Activated naive CD4-positive, alpha-beta T cell treated with anti-CD3 and anti-CD28 coated beads, Interleukin-2, amount 50 U/mL, for 24 hours (primary cell): Measurements from ENCODE around the gene ZPBP2.
"Not testable (repeated sequence)": the region's sequence is repeated elsewhere in the genome, so short reads cannot be mapped to it uniquely, and the experiment has no call there.

Experiments used
- H3K27ac Mint-ChIP-seq: one replicate; pipeline ENCODE4 v1.8.0; 2021; ENCODE audit warnings: mild to moderate bottlenecking, mixed read lengths
- H3K27me3 Mint-ChIP-seq: one replicate; pipeline ENCODE4 v1.8.0; 2021; ENCODE audit warnings: mixed read lengths
- H3K36me3 Mint-ChIP-seq: one replicate; pipeline ENCODE4 v1.8.0; 2021; ENCODE audit warnings: mixed read lengths
- H3K4me1 Mint-ChIP-seq: one replicate; pipeline ENCODE4 v1.8.0; 2021; ENCODE audit warnings: mixed read lengths
- H3K4me3 Mint-ChIP-seq: one replicate; pipeline ENCODE4 v1.8.0; 2021; ENCODE audit warnings: mild to moderate bottlenecking, mixed read lengths
- H3K9me3 Mint-ChIP-seq: one replicate; pipeline ENCODE4 v1.8.0; 2021; ENCODE audit warnings: mixed read lengths

ZPBP2 gene

GRCh38 chr17:39845052-39845846 lies 22.8 kb upstream of the ZPBP2 start:
- peak overlapping the region; percentile 11 for H3K4me3 Mint-ChIP-seq
- peak overlapping the region; percentile 55 for H3K27ac Mint-ChIP-seq
- no peaks in the 10 kb centered on the region for H3K27me3 Mint-ChIP-seq
- peaks cover 16% of the 10 kb centered on the region for H3K36me3 Mint-ChIP-seq
- no peaks in the 10 kb centered on the region for H3K9me3 Mint-ChIP-seq
- H3K4me1 Mint-ChIP-seq = peaks cover 90% of the 10 kb centered on the region

GRCh38 chr17:39846205-39846604 lies 21.8 kb upstream of the ZPBP2 start:
- H3K27me3 Mint-ChIP-seq = no peaks in the 10 kb centered on the region
- peak overlapping the region; percentile 87 for H3K27ac Mint-ChIP-seq
- H3K9me3 Mint-ChIP-seq = no peaks in the 10 kb centered on the region
- H3K4me1 Mint-ChIP-seq = peaks cover 83% of the 10 kb centered on the region
- peak overlapping the region; percentile 33 for H3K4me3 Mint-ChIP-seq
- peaks cover 10% of the 10 kb centered on the region for H3K36me3 Mint-ChIP-seq

DNA sequence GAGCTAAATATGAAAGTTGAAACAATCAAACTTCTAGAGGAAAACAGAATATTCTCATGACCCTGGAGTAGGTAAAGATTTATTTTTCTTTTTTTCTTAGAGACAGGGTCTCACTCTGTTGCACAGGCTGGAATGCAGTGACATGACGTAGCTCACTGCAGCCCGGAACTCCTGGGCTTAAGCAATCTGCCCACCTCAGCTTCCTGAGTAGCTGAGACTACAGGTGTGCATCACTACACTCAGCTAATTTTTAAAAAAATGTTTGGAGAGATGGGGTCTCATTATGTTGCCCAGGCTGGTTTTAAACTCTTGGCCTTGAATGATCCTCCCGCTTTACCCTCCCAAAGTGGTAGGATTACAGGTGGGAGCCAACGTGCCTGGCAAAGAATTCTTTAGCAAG lies 19.4 kb upstream of the ZPBP2 start:
- Mint-ChIP-seq H3K4me3 (peak overlapping the region; percentile 45), H3K27me3 (no peaks in the 10 kb centered on the region), H3K27ac (peak overlapping the region; percentile 57), H3K36me3 (peaks cover 7% of the 10 kb centered on the region), H3K4me1 (peaks cover 81% of the 10 kb centered on the region), H3K9me3 (no peaks in the 10 kb centered on the region)

DNA sequence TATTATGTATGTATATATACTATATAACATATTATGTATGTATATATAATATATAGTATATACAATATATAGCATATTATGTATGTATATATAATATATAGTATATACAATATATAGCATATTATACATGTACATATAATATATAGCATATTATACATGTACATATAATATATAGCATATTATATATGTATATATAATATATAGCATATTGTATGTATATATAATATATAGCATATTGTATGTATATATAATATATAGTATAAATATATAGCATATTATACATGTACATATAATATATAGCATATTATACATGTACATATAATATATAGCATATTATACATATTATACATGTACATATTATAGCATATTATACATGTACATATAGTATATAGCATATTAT lies 17.8 kb upstream of the ZPBP2 start:
- not testable (repeated sequence) for H3K27me3 Mint-ChIP-seq, H3K27ac Mint-ChIP-seq, H3K9me3 Mint-ChIP-seq, H3K4me3 Mint-ChIP-seq
- Mint-ChIP-seq H3K4me1 (peaks cover 79% of the 10 kb centered on the region), H3K36me3 (peaks cover 10% of the 10 kb centered on the region)

- Mint-ChIP-seq H3K36me3 (peaks cover 6% of the 10 kb centered on the region), H3K4me1 (peaks cover 71% of the 10 kb centered on the region)
Observed at GRCh38 chr17:39852239-39852638, 15.8 kb upstream of the ZPBP2 start.

DNA sequence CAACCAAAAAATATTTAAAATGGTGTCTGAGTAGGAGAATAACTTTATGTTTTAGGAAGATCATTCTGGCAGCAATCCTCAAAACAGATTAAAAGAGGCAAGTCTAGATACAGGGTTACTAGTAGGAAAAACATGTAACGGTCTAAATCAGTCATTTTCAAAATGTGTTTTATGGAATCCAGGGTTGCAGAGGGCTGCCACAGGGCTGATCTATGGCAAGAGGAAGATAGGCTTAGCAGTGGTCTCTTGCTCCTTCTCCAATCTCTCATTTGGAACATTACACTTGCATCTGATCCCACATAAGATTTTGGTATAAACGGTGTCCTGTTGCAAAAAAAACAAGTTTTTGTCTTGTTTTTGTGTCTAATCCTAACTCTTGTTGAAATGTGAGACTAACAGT lies 13.1 kb upstream of the ZPBP2 start:
- H3K9me3 Mint-ChIP-seq = no peaks in the 10 kb centered on the region
- peak overlapping the region; percentile 38 for H3K27ac Mint-ChIP-seq
- H3K4me1 Mint-ChIP-seq = peaks cover 66% of the 10 kb centered on the region
- H3K36me3 Mint-ChIP-seq = peaks cover 7% of the 10 kb centered on the region
- H3K27me3 Mint-ChIP-seq = no peaks in the 10 kb centered on the region
- H3K4me3 Mint-ChIP-seq = peak overlapping the region; percentile 6

More at GRCh38 chr17:39852239-39852638, 15.8 kb upstream of the ZPBP2 start:
- Mint-ChIP-seq H3K27ac (peak overlapping the region; percentile 43), H3K9me3 (no peaks in the 10 kb centered on the region), H3K27me3 (no peaks in the 10 kb centered on the region), H3K4me3 (peak overlapping the region; percentile 31)

GRCh38 chr17:39855911-39856649 lies 11.9 kb upstream of the ZPBP2 start:
- not testable (repeated sequence) for H3K36me3 Mint-ChIP-seq, H3K9me3 Mint-ChIP-seq, H3K27me3 Mint-ChIP-seq, H3K4me3 Mint-ChIP-seq, H3K27ac Mint-ChIP-seq
- H3K4me1 Mint-ChIP-seq = peaks cover 74% of the 10 kb centered on the region

GRCh38 chr17:39861235-39861634 lies 6.8 kb upstream of the ZPBP2 start:
- Mint-ChIP-seq H3K27ac (peak overlapping the region; percentile 57), H3K9me3 (peaks cover 2% of the 10 kb centered on the region), H3K27me3 (no peaks in the 10 kb centered on the region)

GRCh38 chr17:39863244-39863917 lies 4.6 kb upstream of the ZPBP2 start:
- peaks cover 5% of the 10 kb centered on the region for H3K9me3 Mint-ChIP-seq
- no peaks in the 10 kb centered on the region for H3K27me3 Mint-ChIP-seq
- H3K4me3 Mint-ChIP-seq = peak overlapping the region; percentile 93
- H3K36me3 Mint-ChIP-seq = peaks cover 4% of the 10 kb centered on the region
- peak overlapping the region; percentile 98 for H3K27ac Mint-ChIP-seq
- H3K4me1 Mint-ChIP-seq = peaks cover 64% of the 10 kb centered on the region

More at GRCh38 chr17:39861235-39861634, 6.8 kb upstream of the ZPBP2 start:
- Mint-ChIP-seq H3K4me3 (peak overlapping the region; percentile 93), H3K36me3 (peaks cover 4% of the 10 kb centered on the region), H3K4me1 (peaks cover 63% of the 10 kb centered on the region)

DNA sequence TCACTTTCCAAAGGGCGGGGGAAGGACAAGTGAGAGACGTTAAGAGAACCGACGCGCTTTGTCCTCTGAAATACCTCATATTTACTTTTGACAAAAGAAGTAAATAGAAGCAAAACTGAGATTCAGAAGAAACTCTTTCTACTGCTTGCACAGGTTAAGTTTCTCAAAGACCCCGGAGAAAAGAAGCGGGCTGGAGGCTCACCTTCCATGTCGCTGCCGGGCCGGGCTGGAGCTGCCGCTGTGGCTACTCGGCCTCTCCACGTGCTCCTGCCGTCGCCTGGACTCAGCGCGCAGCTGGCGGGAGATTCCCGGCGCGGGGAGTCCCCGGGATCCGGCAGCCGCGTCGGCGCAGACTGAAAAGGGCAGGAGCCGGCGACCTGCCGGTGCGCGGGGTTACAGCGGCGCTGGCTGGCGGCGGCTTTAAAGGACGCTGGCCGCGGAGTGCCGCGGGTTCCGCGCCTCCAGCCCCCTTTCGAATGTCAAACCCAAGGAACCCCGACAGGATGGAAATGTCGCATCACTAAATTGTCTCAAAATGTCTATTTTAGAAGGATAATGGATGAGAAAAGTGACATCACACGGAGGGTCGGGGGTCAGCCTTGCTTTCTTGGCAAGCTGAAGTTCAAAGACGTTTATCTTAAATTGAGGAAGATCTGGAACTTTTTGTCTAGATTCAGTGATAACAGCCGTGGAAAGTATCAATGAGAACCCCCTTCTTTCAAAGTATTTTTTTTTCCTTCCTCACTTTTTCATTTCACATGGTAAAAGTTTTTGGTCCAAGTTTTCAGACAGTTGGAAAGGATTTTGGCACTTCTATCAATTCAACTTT lies 3.9 kb upstream of the ZPBP2 start, which contains the start of gene IKZF3:
TSS of gene IKZF3 (minus strand) at position 395 of the 829 bp plus-strand sequence. CDS start at position 209, 186 bp downstream.
- Mint-ChIP-seq H3K4me1 (peaks cover 63% of the 10 kb centered on the region), H3K27ac (peak within 1 kb of the TSS; percentile 98), H3K27me3 (no peaks in the 10 kb centered on the region), H3K9me3 (peaks cover 5% of the 10 kb centered on the region), H3K36me3 (peaks cover 4% of the 10 kb centered on the region), H3K4me3 (peak within 1 kb of the TSS; percentile 93)

GRCh38 chr17:39866013-39866730 lies 1.8 kb upstream of the ZPBP2 start:
- Mint-ChIP-seq H3K4me1 (peaks cover 47% of the 10 kb centered on the region), H3K36me3 (peaks cover 2% of the 10 kb centered on the region), H3K27me3 (no peaks in the 10 kb centered on the region), H3K27ac (peak overlapping the region; percentile 98), H3K4me3 (peak overlapping the region; percentile 93), H3K9me3 (peaks cover 5% of the 10 kb centered on the region)

DNA sequence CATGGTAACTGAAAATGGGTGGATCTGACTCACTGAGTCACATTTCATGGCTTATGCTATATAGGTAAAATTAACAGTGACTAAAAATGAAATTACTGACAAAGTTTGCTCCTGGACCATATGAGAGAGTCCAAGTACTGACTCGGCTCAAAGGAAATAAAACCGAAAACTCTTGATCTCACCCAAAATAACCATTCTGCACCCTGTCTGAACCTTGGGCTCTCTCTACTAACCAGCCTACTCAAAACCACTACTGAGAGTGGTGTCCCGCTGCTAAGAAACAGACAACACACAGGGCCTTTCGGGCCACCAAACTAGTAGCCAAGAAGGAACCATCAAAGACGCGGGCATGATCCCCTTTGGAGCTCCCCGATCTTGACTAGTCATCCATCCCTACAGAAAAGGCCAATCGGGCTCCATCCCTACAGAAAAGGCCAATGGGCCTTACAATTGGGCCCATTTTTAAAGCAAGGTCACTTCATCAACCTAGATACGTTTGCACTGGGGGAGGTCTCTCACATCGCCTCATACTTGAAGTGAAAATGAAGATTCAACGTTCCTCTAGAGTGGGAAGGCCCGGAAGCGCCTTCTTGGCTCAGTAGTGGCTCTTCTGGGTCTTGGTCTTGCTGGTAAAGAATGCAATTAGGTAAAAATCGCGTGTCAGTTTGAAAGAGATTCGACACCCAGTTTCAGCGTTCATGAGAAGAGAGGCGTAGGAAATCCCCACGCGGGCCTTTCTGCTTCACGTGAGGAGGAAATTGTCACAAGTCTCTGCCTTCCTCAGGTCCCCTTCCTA lies 720 bp upstream of the ZPBP2 start:
- Mint-ChIP-seq H3K27me3 (no peaks in the 10 kb centered on the region), H3K4me3 (peak overlapping the region; percentile 72)

DNA sequence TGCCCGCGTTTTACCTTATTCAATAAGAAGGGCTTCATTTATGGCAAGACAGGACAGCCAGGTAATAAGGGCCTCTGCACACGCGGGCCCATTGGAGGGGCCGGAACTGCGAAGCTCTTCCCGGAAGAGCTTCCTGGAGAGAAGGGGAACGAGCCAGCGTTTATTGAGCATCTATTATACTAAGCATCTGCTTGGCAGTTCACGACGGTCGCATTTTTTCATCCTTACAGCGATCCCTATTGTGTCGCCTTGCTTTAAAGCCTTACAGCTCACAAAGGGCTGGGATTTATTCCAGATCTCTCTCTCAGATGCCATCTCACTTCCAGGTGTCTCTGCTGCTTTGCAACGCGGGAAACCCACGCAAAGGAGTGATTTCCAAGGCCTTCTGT lies 546 bp downstream of the ZPBP2 start:
- H3K4me3 Mint-ChIP-seq = peak overlapping the region; percentile 36
- peaks cover 5% of the 10 kb centered on the region for H3K9me3 Mint-ChIP-seq
- peak overlapping the region; percentile 70 for H3K27ac Mint-ChIP-seq
- peaks cover 42% of the 10 kb centered on the region for H3K4me1 Mint-ChIP-seq
- no peaks in the 10 kb centered on the region for H3K36me3 Mint-ChIP-seq
- no peaks in the 10 kb centered on the region for H3K27me3 Mint-ChIP-seq

More for the DNA sequence above, 720 bp upstream of the ZPBP2 start:
- peaks cover 5% of the 10 kb centered on the region for H3K9me3 Mint-ChIP-seq
- peaks cover 2% of the 10 kb centered on the region for H3K36me3 Mint-ChIP-seq
- peak overlapping the region; percentile 96 for H3K27ac Mint-ChIP-seq
- H3K4me1 Mint-ChIP-seq = peaks cover 42% of the 10 kb centered on the region

DNA sequence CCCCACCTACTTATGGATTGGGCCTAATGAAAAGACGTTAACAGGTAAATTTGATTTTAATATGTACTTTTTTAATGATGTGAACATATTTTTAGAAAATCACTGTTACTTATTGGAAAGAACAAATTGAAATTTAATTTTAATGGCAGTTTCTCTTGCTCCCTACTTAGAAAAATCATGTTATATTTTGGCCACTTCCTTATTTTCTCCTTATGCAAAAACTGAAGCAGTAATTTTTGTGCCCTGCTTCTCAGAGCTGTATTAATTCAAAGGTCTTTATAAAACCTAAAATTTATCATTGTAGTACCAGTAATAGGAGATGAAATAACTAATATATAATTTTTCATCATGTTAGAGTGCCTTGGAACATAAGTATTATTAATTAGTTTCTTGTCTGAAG lies 2.8 kb downstream of the ZPBP2 start:
- Mint-ChIP-seq H3K9me3 (peaks cover 5% of the 10 kb centered on the region), H3K27ac (no peak overlapping the region)

More for the DNA sequence above, 2.8 kb downstream of the ZPBP2 start:
- Mint-ChIP-seq H3K4me3 (no peak overlapping the region), H3K4me1 (peaks cover 25% of the 10 kb centered on the region), H3K36me3 (no peaks in the 10 kb centered on the region), H3K27me3 (no peaks in the 10 kb centered on the region)
